ENCODE results near the gene TSSK2.
A peak's percentile ranks its signal among the peaks of the same experiment; 100 is the strongest.

TSSK2 gene

GRCh38 chr22:19120829-19121630 lies 10.1 kb upstream of the TSSK2 start:
- Histone ChIP-seq H3F3A (ENCODE audit: insufficient read depth) (0 out of 2 replicates have a peak, but pooled peaks cover 2% of the 10 kb centered on the region), H3K4me3 (ENCODE audit: insufficient read depth, low read length, poor library complexity, severe bottlenecking) (peak overlapping the region; percentile 64), H3K27ac (ENCODE audit: low read depth, low read length) (no peak overlapping the region), H3K4me2 (ENCODE audit: low read depth, low read length, poor library complexity, severe bottlenecking) (peak overlapping the region; percentile 66), H3K9me2 (replicated peaks; ENCODE audit: insufficient read depth, low read length) (no peaks in the 10 kb centered on the region), H3K9me3 (ENCODE audit: insufficient read depth, low read length) (no peaks in the 10 kb centered on the region), H3K79me2 (ENCODE audit: insufficient read depth, low read length) (peaks cover 42% of the 10 kb centered on the region), H3K36me3 (ENCODE audit: low read length) (no peaks in the 10 kb centered on the region), H4K20me1 (ENCODE audit: low read depth, low read length) (no peaks in the 10 kb centered on the region; the same call in 1 of the 2 replicates), H3K9ac (ENCODE audit: low read length) (peak overlapping the region; percentile 67), H2AFZ (ENCODE audit: low read depth, low read length, severe bottlenecking) (no peak overlapping the region), H3K27me3 (ENCODE audit: low read length) (no peaks in the 10 kb centered on the region)
- no peak for TF ChIP-seq EZH2phosphoT487 (conservative IDR thresholded peaks at IDR 0.05; ENCODE audit: low read length)

- H3K4me3 ChIP-seq (ENCODE audit: insufficient read depth, low read length, poor library complexity, severe bottlenecking), result peak overlapping the region; percentile 64
- peaks cover 36% of the 10 kb centered on the region for H3K79me2 ChIP-seq (ENCODE audit: insufficient read depth, low read length)
- no peaks in the 10 kb centered on the region for H3K27me3 ChIP-seq (ENCODE audit: low read length)
- H3K9ac ChIP-seq (ENCODE audit: low read length), result peak overlapping the region; percentile 67
- 0 out of 2 replicates have a peak, but pooled peaks cover 2% of the 10 kb centered on the region for H3F3A ChIP-seq (ENCODE audit: insufficient read depth)
- H3K4me2 ChIP-seq (ENCODE audit: low read depth, low read length, poor library complexity, severe bottlenecking), result peak overlapping the region; percentile 66
- H3K36me3 ChIP-seq (ENCODE audit: low read length), result no peaks in the 10 kb centered on the region
- no peaks in the 10 kb centered on the region for H3K9me3 ChIP-seq (ENCODE audit: insufficient read depth, low read length)
- no peaks in the 10 kb centered on the region; the same call in 1 of the 2 replicates for H4K20me1 ChIP-seq (ENCODE audit: low read depth, low read length)
- H3K9me2 ChIP-seq (replicated peaks; ENCODE audit: insufficient read depth, low read length), result no peaks in the 10 kb centered on the region
- H3K27ac ChIP-seq (ENCODE audit: low read depth, low read length), result no peak overlapping the region
- TF ChIP-seq EZH2phosphoT487 (conservative IDR thresholded peaks at IDR 0.05; ENCODE audit: low read length) (no peak), CTCF (IDR thresholded peaks at IDR 0.05; ENCODE audit: insufficient read depth, low read length, poor library complexity, severe bottlenecking) (no peak)
- no peak overlapping the region for H2AFZ ChIP-seq (ENCODE audit: low read depth, low read length, severe bottlenecking)
These were observed 9.4 kb upstream of the TSSK2 start for GRCh38 chr22:19121631-19122142.

- Histone ChIP-seq H3K27ac (ENCODE audit: low read depth, low read length) (no peak within 1 kb of the TSS), H3K9me3 (ENCODE audit: insufficient read depth, low read length) (no peaks in the 10 kb centered on the region), H3K79me2 (ENCODE audit: insufficient read depth, low read length) (peaks cover 31% of the 10 kb centered on the region), H3K4me3 (ENCODE audit: insufficient read depth, low read length, poor library complexity, severe bottlenecking) (peak within 1 kb of the TSS; percentile 64), H3F3A (ENCODE audit: insufficient read depth) (0 out of 2 replicates have a peak, but pooled peaks cover 2% of the 10 kb centered on the region), H3K9me2 (replicated peaks; ENCODE audit: insufficient read depth, low read length) (no peaks in the 10 kb centered on the region), H2AFZ (ENCODE audit: low read depth, low read length, severe bottlenecking) (peak within 1 kb of the TSS; percentile 74), H4K20me1 (ENCODE audit: low read depth, low read length) (no peaks in the 10 kb centered on the region; the same call in 1 of the 2 replicates), H3K4me2 (ENCODE audit: low read depth, low read length, poor library complexity, severe bottlenecking) (peak within 1 kb of the TSS; percentile 66), H3K9ac (ENCODE audit: low read length) (peak within 1 kb of the TSS; percentile 67), H3K27me3 (ENCODE audit: low read length) (no peaks in the 10 kb centered on the region), H3K36me3 (ENCODE audit: low read length) (no peaks in the 10 kb centered on the region)
- TF ChIP-seq EZH2phosphoT487 (conservative IDR thresholded peaks at IDR 0.05; ENCODE audit: low read length) (no peak), CTCF (IDR thresholded peaks at IDR 0.05; ENCODE audit: insufficient read depth, low read length, poor library complexity, severe bottlenecking) (no peak)
These were observed 8.9 kb upstream of the TSSK2 start, which contains the start of gene DGCR2 for GRCh38 chr22:19122143-19122751. Gene DGCR2 (minus strand): TSS chr22:19122412. CDS start chr22:19122206, 206 bp downstream.

All from SU-DHL-6 (cell line).